ENCODE results near the gene PSMD1. TPM values are rescaled to one million over a fixed set of nuclear protein-coding genes. Genes with fewer than 3 reads are reported as not detected.
A peak's percentile ranks its signal among the peaks of the same experiment; 100 is the strongest.

PSMD1 gene
- total RNA-seq, 1 donor from 2014 or later = 157 TPM

GRCh38 chr2:231200805-231201474, 144.3 kb downstream of the PSMD1 start:
- no peak for DNase-seq (ENCODE audit: low read depth)

- no peak for DNase-seq (ENCODE audit: low read depth)
Observed at GRCh38 chr2:231201475-231201814, 144.8 kb downstream of the PSMD1 start.

GRCh38 chr2:231203087-231203486, 146.4 kb downstream of the PSMD1 start:
- no peak for DNase-seq (ENCODE audit: low read depth)

- no peak for DNase-seq (ENCODE audit: low read depth)
Observed at GRCh38 chr2:231204146-231204545, 147.5 kb downstream of the PSMD1 start.

- DNase-seq (ENCODE audit: low read depth) = peak; percentile 69
Observed at GRCh38 chr2:231204581-231204980, 147.9 kb downstream of the PSMD1 start.

GRCh38 chr2:231207734-231208133, 151.1 kb downstream of the PSMD1 start:
- DNase-seq (ENCODE audit: low read depth) = no peak

- no peak for DNase-seq (ENCODE audit: low read depth)
Observed at GRCh38 chr2:231210782-231211181, 154.1 kb downstream of the PSMD1 start.

GRCh38 chr2:231211486-231211885, 154.8 kb downstream of the PSMD1 start:
- no peak for DNase-seq (ENCODE audit: low read depth)

GRCh38 chr2:231212329-231212845, 155.7 kb downstream of the PSMD1 start:
- DNase-seq (ENCODE audit: low read depth) = peak; percentile 70

- DNase-seq (ENCODE audit: low read depth) = peak; percentile 17
Observed at GRCh38 chr2:231213931-231214642, 157.4 kb downstream of the PSMD1 start.

- peak; percentile 46 for DNase-seq (ENCODE audit: low read depth)
Observed at GRCh38 chr2:231218366-231218765, 161.7 kb downstream of the PSMD1 start.

GRCh38 chr2:231219289-231219688, 162.6 kb downstream of the PSMD1 start:
- no peak for DNase-seq (ENCODE audit: low read depth)

GRCh38 chr2:231221761-231222160, 165.1 kb downstream of the PSMD1 start:
- peak; percentile 26 for DNase-seq (ENCODE audit: low read depth)

Other genes starting within 250 kb of the PSMD1 start
- gene ITM2C, start 191.9 kb upstream of the PSMD1 start, total RNA-seq = 134 and 203 TPM in 2 replicates
- 0.03 TPM in 1 of 2 replicates, not detected in the other for gene GPR55, start 131.6 kb upstream of the PSMD1 start, total RNA-seq
- gene SPATA3, start 60.7 kb upstream of the PSMD1 start, total RNA-seq = not detected in 2 replicates
- not detected in 2 replicates for gene C2orf72, start 19.3 kb upstream of the PSMD1 start, total RNA-seq
- gene HTR2B, start 68.2 kb downstream of the PSMD1 start, total RNA-seq = 0.78 and 2.4 TPM in 2 replicates
- 43.8 and 55.7 TPM in 2 replicates for gene ARMC9, start 141.8 kb downstream of the PSMD1 start, total RNA-seq

All from myocyte (in vitro differentiated cells).